ENCODE data around the gene MSH2.

The MSH2 gene

DNA sequence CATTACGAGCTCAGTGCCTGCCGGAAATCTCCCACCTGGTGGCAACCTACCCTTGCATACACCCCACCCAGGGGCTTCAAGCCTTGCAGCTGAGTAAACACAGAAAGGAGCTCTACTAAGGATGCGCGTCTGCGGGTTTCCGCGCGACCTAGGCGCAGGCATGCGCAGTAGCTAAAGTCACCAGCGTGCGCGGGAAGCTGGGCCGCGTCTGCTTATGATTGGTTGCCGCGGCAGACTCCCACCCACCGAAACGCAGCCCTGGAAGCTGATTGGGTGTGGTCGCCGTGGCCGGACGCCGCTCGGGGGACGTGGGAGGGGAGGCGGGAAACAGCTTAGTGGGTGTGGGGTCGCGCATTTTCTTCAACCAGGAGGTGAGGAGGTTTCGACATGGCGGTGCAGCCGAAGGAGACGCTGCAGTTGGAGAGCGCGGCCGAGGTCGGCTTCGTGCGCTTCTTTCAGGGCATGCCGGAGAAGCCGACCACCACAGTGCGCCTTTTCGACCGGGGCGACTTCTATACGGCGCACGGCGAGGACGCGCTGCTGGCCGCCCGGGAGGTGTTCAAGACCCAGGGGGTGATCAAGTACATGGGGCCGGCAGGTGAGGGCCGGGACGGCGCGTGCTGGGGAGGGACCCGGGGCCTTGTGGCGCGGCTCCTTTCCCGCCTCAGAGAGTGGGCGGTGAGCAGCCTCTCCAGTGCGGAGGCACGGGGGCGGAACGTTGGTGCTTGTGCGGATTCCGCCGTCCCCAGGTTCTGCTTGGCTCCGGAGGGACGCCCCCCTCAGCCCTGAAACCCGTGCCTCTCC is at the start of gene MSH2:
Gene MSH2, plus strand, starts transcription at position 352 of the 804 bp plus-strand sequence. Its CDS starts 36 bp downstream, at position 388.
- H3K4me3 ChIP-seq (IDR thresholded peaks at IDR 0.05; ENCODE audit: insufficient read depth, low read depth, low read length): peak within 1 kb of the TSS; percentile 43
- peak within 1 kb of the TSS; percentile 94 for H2AFZ ChIP-seq (ENCODE audit: low read depth)
- TF ChIP-seq, protein P1, sequence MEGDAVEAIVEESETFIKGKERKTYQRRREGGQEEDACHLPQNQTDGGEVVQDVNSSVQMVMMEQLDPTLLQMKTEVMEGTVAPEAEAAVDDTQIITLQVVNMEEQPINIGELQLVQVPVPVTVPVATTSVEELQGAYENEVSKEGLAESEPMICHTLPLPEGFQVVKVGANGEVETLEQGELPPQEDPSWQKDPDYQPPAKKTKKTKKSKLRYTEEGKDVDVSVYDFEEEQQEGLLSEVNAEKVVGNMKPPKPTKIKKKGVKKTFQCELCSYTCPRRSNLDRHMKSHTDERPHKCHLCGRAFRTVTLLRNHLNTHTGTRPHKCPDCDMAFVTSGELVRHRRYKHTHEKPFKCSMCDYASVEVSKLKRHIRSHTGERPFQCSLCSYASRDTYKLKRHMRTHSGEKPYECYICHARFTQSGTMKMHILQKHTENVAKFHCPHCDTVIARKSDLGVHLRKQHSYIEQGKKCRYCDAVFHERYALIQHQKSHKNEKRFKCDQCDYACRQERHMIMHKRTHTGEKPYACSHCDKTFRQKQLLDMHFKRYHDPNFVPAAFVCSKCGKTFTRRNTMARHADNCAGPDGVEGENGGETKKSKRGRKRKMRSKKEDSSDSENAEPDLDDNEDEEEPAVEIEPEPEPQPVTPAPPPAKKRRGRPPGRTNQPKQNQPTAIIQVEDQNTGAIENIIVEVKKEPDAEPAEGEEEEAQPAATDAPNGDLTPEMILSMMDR (conservative IDR thresholded peaks at IDR 0.05; ENCODE audit: low read depth, low read length): no peak
- H4K20me1 ChIP-seq (ENCODE audit: insufficient read depth): no peaks in the 10 kb centered on the region
- peak within 1 kb of the TSS; percentile 78 for H3K9ac ChIP-seq
- peak within 1 kb of the TSS; percentile 78 for H3K27ac ChIP-seq
- H3K27me3 ChIP-seq (ENCODE audit: insufficient read depth, low read depth): no peaks in the 10 kb centered on the region
- peaks cover 48% of the 10 kb centered on the region for H3K4me1 ChIP-seq (ENCODE audit: low read depth, poor library complexity, severe bottlenecking)
- peak within 1 kb of the TSS; percentile 99 for H3K4me2 ChIP-seq
- peaks cover 47% of the 10 kb centered on the region for H3K79me2 ChIP-seq (ENCODE audit: insufficient read depth, low read depth)
- 0 out of 2 replicates have a peak, but pooled peaks cover under 1% of the 10 kb centered on the region for H3K36me3 ChIP-seq (ENCODE audit: insufficient read depth)

GRCh38 chr2:47354013-47354847 is 48.7 kb upstream of the MSH2 start:
- Histone ChIP-seq H2AFZ (ENCODE audit: low read depth) (no peak overlapping the region), H3K4me2 (no peak overlapping the region), H3K4me1 (ENCODE audit: low read depth, poor library complexity, severe bottlenecking) (no peaks in the 10 kb centered on the region), H3K27ac (no peak overlapping the region), H4K20me1 (ENCODE audit: insufficient read depth) (no peaks in the 10 kb centered on the region), H3K27me3 (ENCODE audit: insufficient read depth, low read depth) (no peaks in the 10 kb centered on the region), H3K79me2 (ENCODE audit: insufficient read depth, low read depth) (no peaks in the 10 kb centered on the region), H3K9ac (no peak overlapping the region), H3K36me3 (ENCODE audit: insufficient read depth) (no peaks in the 10 kb centered on the region), H3K4me3 (IDR thresholded peaks at IDR 0.05; ENCODE audit: insufficient read depth, low read depth, low read length) (no peak overlapping the region)
- TF ChIP-seq, protein P1 (conservative IDR thresholded peaks at IDR 0.05; ENCODE audit: low read depth, low read length): no peak

DNA sequence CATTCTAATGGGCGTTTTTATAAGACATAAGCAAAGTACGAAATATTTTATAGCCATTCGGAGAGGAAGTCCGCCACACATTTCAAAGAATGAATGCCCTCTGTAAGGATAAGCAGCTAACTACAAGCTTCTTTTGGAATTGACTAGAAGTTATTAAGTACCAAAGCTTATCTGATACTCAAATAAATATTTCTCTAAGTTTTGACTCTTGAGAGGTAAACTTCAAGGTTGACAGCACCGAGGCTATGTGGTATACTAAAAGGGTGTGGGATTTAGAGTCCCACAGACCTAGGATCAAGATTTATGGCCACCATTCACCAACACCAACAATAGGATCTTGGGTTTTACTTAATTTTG is 48.1 kb upstream of the MSH2 start:
- no peak overlapping the region for H3K4me2 ChIP-seq
- no peak overlapping the region for H3K27ac ChIP-seq
- no peak overlapping the region for H2AFZ ChIP-seq (ENCODE audit: low read depth)

GRCh38 chr2:47357483-47357882 is 45.5 kb upstream of the MSH2 start:
- H4K20me1 ChIP-seq (ENCODE audit: insufficient read depth): no peaks in the 10 kb centered on the region
- no peak overlapping the region for H3K4me2 ChIP-seq
- no peaks in the 10 kb centered on the region for H3K4me1 ChIP-seq (ENCODE audit: low read depth, poor library complexity, severe bottlenecking)
- no peak overlapping the region for H3K4me3 ChIP-seq (IDR thresholded peaks at IDR 0.05; ENCODE audit: insufficient read depth, low read depth, low read length)
- no peaks in the 10 kb centered on the region for H3K27me3 ChIP-seq (ENCODE audit: insufficient read depth, low read depth)
- H3K9ac ChIP-seq: no peak overlapping the region
- no peak overlapping the region for H2AFZ ChIP-seq (ENCODE audit: low read depth)
- no peaks in the 10 kb centered on the region for H3K79me2 ChIP-seq (ENCODE audit: insufficient read depth, low read depth)
- TF ChIP-seq, protein P1 (conservative IDR thresholded peaks at IDR 0.05; ENCODE audit: low read depth, low read length): no peak
- H3K27ac ChIP-seq: no peak overlapping the region
- no peaks in the 10 kb centered on the region for H3K36me3 ChIP-seq (ENCODE audit: insufficient read depth)

More for the DNA sequence above, 48.1 kb upstream of the MSH2 start:
- TF ChIP-seq, protein P1 (conservative IDR thresholded peaks at IDR 0.05; ENCODE audit: low read depth, low read length): no peak
- H3K4me3 ChIP-seq (IDR thresholded peaks at IDR 0.05; ENCODE audit: insufficient read depth, low read depth, low read length): no peak overlapping the region
- no peak overlapping the region for H3K9ac ChIP-seq
- no peaks in the 10 kb centered on the region for H3K4me1 ChIP-seq (ENCODE audit: low read depth, poor library complexity, severe bottlenecking)
- H3K79me2 ChIP-seq (ENCODE audit: insufficient read depth, low read depth): no peaks in the 10 kb centered on the region
- H4K20me1 ChIP-seq (ENCODE audit: insufficient read depth): no peaks in the 10 kb centered on the region
- no peaks in the 10 kb centered on the region for H3K36me3 ChIP-seq (ENCODE audit: insufficient read depth)
- no peaks in the 10 kb centered on the region for H3K27me3 ChIP-seq (ENCODE audit: insufficient read depth, low read depth)
